HUES6 (cell line): Measurements from ENCODE around the gene EZH2.

Experiments
- H3K27ac ChIP-seq: 2 replicates; pipeline ENCODE4 v1.7.0; 2013; ENCODE audit warnings: low read depth, mild to moderate bottlenecking, low read length, inconsistent platforms
- H3K27me3 ChIP-seq: 2 replicates; pipeline ENCODE4 v1.6.1; 2013; ENCODE audit warnings: low read length; ENCODE audit not compliant: control insufficient read depth, insufficient read depth
- H3K36me3 ChIP-seq: 2 replicates; pipeline ENCODE4 v1.6.1; 2013; ENCODE audit warnings: low read length; ENCODE audit not compliant: control insufficient read depth, insufficient read depth
- H3K4me1 ChIP-seq: 2 replicates; pipeline ENCODE4 v1.6.1; 2013; ENCODE audit warnings: low read length; ENCODE audit not compliant: control insufficient read depth, insufficient read depth
- H3K4me3 ChIP-seq: 2 replicates; pipeline ENCODE4 v1.5.1; 2013; ENCODE audit warnings: low read depth, low read length
- H3K9ac ChIP-seq: one replicate; pipeline ENCODE4 v1.6.1; 2013; ENCODE audit warnings: mild to moderate bottlenecking, low read length
- H3K9me3 ChIP-seq: 2 replicates; pipeline ENCODE4 v1.6.1; 2013; ENCODE audit warnings: low read depth, low read length; ENCODE audit not compliant: control insufficient read depth, insufficient read depth

EZH2 gene

DNA sequence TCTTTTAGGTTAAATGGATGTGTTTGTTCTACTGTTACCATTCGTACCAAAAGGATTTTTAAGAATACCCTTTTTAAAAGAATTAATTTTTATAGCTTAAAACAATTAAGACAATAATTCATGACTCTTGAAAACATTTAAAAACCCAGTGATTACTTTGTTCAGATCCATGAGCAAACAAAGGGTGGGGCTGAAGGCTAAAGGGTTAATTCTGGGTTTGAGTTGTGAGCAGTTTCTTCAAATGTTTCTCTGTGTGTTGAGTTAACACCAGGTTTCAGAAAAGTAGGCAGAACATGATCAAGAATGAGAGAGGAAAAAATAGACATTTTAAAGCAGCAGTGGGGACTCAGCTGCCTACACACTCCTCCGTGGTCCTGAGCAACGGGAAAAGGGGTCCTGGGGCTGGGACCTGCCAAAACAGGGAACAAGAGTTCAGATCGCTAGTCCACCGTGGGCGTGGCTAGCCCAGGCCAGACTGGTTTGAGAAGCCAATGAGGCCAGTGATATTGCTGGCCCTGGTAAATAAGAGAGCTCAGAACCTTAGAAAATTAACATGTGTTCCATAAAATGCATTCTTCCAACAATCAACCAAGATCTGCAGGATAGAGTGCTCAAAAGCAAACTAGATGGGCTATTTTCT is 14.9 kb upstream of the EZH2 start:
- Histone ChIP-seq H3K4me1 (no peaks in the 10 kb centered on the region), H3K9ac (no peak overlapping the region), H3K9me3 (no peaks in the 10 kb centered on the region), H3K36me3 (no peaks in the 10 kb centered on the region), H3K4me3 (no peak overlapping the region), H3K27ac (no peak overlapping the region), H3K27me3 (no peaks in the 10 kb centered on the region)

DNA sequence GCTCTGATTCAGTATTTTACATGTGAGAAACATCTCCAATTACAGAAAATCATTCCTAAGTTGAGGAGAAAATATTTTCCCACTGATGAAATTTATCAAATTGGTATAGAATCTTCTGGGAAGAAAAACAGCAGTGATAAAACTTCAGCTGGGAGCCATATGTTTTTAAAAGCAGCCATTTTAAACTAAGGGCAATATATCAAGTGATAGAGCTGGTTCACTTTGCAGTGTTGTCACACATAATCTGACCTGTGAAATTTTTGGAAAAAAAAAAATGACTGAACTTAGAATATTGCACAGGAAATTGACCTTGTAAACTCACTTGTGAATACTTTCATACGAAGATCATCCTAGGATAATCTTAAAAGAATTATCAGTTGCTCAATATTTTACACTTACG is 10.5 kb upstream of the EZH2 start:
- H3K27ac ChIP-seq = no peak overlapping the region
- H3K4me3 ChIP-seq = no peak overlapping the region
- H3K27me3 ChIP-seq = no peaks in the 10 kb centered on the region
- H3K36me3 ChIP-seq = no peaks in the 10 kb centered on the region
- H3K9ac ChIP-seq = no peak overlapping the region
- H3K9me3 ChIP-seq = no peaks in the 10 kb centered on the region
- no peaks in the 10 kb centered on the region for H3K4me1 ChIP-seq

DNA sequence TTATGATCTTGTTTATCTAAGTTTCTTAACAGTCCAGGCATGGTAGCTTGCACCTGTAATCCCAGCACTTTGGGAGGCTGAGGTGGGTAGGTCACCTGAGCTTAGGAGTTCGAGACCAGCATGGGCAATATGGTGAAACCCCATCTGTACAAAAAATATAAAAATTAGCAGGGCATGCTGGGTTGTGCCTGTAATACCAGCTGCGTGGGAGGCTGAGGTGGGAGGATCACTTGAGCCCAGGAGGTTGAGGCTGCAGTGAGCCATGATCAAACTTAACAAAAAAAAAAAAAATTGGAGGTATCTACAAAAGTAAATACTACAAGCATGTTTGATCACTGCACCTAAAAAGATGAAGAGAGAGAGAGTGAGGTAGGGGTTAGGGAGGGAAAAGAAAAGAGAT is 9.0 kb upstream of the EZH2 start:
- no peak overlapping the region for H3K27ac ChIP-seq
- no peaks in the 10 kb centered on the region for H3K27me3 ChIP-seq
- H3K36me3 ChIP-seq = no peaks in the 10 kb centered on the region
- no peaks in the 10 kb centered on the region for H3K4me1 ChIP-seq
- H3K9ac ChIP-seq = no peak overlapping the region
- H3K4me3 ChIP-seq = no peak overlapping the region
- H3K9me3 ChIP-seq = no peaks in the 10 kb centered on the region

DNA sequence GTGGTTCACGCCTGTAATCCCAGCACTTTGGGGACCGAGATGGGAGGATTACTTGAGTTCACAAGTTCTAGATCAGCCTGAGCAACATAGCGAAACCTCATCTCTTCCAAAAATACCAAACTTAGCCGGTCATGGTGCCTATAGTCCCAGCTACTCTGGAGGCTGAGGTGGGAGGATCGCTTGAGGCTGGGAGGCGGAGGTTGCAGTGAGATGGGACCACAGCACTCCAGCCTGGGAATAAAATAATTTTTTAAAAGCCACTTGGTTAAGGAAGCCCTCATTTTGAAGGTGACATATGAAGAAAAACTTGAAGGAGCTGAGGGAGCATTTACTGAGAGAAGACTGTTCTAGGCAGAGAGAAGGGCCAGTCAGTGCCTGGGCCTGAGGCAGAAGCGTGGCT is 4.2 kb upstream of the EZH2 start:
- no peaks in the 10 kb centered on the region for H3K4me1 ChIP-seq
- H3K9ac ChIP-seq = no peak overlapping the region
- no peaks in the 10 kb centered on the region for H3K9me3 ChIP-seq
- H3K4me3 ChIP-seq = no peak overlapping the region
- H3K27ac ChIP-seq = no peak overlapping the region
- no peaks in the 10 kb centered on the region for H3K27me3 ChIP-seq
- H3K36me3 ChIP-seq = no peaks in the 10 kb centered on the region

DNA sequence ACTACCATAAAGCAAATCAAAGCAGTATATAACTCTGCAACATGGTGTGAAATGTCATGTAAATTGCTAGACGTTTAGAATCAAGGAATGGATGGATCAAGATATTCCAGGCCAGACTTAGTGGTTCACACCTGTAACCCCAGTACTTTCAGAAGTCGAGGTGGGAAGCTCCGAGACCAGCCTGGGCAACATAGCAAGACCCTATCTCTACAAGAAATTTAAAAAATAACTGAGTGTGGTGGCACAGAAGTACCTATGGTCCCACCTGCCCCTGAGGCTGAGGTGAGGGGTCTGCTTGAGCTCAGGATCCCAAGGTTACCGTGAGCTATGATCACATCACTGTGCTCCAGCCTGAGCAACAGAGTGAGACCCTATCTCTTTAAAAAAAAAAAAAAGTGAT is 2.8 kb upstream of the EZH2 start:
- Histone ChIP-seq H3K4me1 (0 out of 2 replicates have a peak, but pooled peaks cover 4% of the 10 kb centered on the region), H3K9ac (no peak overlapping the region), H3K36me3 (no peaks in the 10 kb centered on the region), H3K27ac (no peak overlapping the region), H3K9me3 (no peaks in the 10 kb centered on the region), H3K27me3 (no peaks in the 10 kb centered on the region), H3K4me3 (no peak overlapping the region)

DNA sequence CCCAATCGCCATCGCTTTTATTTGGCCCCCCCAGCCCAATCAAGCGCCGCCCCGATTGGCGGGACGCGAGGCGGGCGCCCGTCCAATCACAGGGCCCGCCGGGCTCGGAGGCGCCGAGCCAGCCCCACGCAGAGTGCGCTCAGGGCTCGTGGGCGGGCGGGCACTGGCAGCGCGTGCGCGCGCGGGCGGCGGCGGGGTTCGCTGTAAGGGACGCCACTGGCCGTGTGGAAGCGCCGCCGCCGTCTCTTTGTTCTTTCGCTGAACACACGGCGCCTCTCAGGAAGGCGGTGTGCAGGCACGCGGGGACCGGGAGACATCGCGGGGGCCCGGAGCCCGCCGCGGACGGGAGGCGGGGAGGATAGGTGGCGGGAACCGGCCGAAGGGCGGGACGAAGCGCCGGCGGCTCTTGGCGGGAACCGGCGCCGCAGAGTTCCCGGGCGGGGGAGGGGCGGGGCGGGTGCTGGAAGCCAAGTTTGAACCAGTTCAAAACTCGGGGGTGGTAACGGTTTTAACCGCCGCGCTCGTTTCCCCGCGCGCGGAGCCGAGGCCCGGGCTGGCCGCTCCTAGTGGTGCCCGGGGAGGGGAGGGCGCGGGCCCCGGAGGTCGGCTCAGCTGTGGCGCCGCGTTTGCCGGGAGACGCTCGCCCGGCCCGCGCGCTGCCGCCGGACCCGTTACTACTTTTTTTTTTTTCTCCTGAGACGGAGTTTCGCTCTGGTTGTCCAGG is 370 bp upstream of the EZH2 start:
- Histone ChIP-seq H3K9ac (peak overlapping the region; percentile 99), H3K4me3 (peak overlapping the region; percentile 77), H3K4me1 (0 out of 2 replicates have a peak, but pooled peaks cover 4% of the 10 kb centered on the region), H3K9me3 (no peaks in the 10 kb centered on the region), H3K36me3 (no peaks in the 10 kb centered on the region), H3K27me3 (no peaks in the 10 kb centered on the region), H3K27ac (peak overlapping the region; percentile 98)

DNA sequence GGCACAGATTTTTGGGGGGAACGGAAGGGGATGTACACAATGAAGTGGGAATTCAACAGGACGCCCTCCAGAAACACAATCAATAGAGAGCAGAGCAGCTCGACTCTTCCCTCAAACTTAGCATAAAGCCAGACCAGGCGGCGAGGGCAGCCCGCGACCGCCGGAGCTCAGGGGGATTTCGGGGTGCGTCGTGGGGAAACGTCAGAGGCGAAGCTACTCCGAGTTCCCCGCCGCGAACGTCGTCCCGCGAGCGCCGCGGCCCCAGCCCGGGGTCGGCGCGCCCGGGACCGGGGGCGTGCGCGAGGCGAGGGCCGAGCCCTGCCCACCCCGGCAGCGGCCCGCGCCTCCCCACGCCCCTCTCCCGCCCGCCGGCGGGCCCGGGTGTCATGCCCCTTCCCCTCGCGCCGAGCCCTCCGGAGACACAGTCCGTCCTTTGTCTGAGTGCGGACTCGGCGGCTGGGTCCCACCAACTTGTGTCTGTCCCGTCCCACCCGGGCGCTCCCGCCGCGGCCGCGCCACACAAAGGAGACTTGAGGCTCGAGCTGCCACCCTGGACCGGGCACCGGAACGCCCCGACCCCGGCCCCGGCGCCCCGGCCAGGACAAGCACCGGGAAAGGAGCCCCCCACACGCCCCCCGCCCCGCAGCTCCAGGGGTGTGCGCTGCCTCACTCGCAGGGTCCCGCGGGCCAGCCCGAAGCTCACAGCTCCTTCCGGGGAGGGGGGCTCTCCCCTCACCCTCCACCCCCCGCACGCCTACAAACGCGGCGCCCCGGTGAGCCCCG is 634 bp downstream of the EZH2 start:
- no peaks in the 10 kb centered on the region for H3K36me3 ChIP-seq
- 0 out of 2 replicates have a peak, but pooled peaks cover 4% of the 10 kb centered on the region for H3K4me1 ChIP-seq
- H3K27me3 ChIP-seq = no peaks in the 10 kb centered on the region
- H3K27ac ChIP-seq = no peak overlapping the region; the same call in 1 of the 2 replicates
- H3K4me3 ChIP-seq = peak overlapping the region; percentile 77
- H3K9me3 ChIP-seq = no peaks in the 10 kb centered on the region
- H3K9ac ChIP-seq = peak overlapping the region; percentile 99

DNA sequence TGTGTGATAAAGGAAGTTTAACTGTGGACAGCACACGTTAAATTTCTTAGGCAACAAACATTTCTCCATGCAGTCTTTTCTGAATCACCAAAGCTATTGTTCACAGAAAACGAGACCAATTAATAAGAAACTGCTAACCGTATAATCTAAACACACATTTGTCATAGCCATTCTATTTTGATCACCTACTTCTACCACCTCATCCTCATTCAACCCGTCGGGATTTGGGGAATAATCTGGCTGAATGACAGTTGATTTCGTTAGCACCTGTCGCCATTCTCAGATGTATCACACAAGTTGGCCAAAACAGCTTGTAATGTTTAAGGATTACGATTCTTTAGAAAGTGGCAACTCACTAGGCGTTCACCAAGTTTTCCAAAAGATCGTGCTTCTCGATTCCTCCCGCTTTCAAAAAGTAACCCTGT is 1.2 kb downstream of the EZH2 start:
- H3K36me3 ChIP-seq = no peaks in the 10 kb centered on the region
- H3K4me3 ChIP-seq = peak overlapping the region; percentile 77
- H3K27ac ChIP-seq = no peak overlapping the region
- H3K27me3 ChIP-seq = no peaks in the 10 kb centered on the region
- H3K9ac ChIP-seq = peak overlapping the region; percentile 99
- 0 out of 2 replicates have a peak, but pooled peaks cover 4% of the 10 kb centered on the region for H3K4me1 ChIP-seq
- H3K9me3 ChIP-seq = no peaks in the 10 kb centered on the region

DNA sequence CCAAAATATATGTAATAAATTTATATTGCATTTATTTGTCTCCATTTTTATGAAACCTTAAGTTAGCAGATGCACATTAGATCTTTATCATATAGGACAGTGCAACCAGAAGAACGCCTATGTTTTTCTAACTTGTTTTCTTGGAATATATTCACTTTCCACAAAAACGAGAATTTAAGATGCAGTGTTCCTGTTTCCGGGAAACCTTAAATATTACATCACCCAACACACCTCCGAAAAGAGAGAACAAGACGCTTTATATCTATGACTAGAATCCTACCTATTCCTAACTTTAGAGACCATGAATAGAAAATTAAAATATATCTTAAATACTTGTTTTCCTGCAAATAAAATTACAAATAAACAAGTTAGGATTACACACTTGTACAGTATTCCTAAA is 1.9 kb downstream of the EZH2 start:
- no peak overlapping the region for H3K27ac ChIP-seq
- no peaks in the 10 kb centered on the region for H3K27me3 ChIP-seq
- no peak overlapping the region for H3K9ac ChIP-seq
- peak overlapping the region; percentile 77 for H3K4me3 ChIP-seq
- H3K4me1 ChIP-seq = 0 out of 2 replicates have a peak, but pooled peaks cover 4% of the 10 kb centered on the region
- no peaks in the 10 kb centered on the region for H3K9me3 ChIP-seq
- H3K36me3 ChIP-seq = no peaks in the 10 kb centered on the region

DNA sequence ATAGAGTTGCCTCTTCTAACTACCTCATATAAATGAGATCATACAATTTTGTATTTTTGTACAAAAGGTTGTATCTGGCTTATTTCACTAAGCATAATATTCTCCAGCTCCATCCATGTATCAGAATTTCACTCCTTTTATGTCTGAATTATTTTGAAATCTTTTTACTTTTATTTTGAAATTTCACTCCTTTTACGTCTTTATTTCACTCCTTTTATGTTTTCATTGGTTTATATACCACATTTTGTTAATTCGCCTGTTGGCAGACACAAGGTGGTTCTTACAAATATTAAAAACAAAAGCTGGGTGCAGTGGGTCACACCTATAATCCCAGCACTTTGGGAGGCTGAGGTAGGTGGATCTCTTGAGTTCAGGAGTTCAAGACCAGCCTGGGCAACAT is 5.8 kb downstream of the EZH2 start:
- H3K4me1 ChIP-seq = 0 out of 2 replicates have a peak, but pooled peaks cover 4% of the 10 kb centered on the region

DNA sequence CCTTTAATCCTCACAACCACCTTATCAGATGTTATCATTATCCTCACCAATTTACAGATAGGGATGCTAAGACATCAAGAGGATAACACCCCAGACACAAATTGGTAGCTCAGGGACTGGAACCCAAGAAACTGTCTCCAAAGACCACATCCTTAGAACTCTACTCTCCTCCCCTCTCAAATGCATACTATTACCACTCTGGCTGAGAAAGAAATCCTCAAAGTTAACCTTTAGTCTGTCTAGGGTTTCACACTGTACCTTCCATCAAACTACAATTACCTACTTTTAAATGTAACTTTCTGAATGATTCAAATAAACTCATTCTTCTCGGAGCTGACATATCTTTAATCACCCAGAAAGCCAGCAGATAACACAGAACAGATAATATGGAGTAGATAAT is 6.6 kb downstream of the EZH2 start:
- Histone ChIP-seq H3K36me3 (no peaks in the 10 kb centered on the region), H3K4me1 (0 out of 2 replicates have a peak, but pooled peaks cover under 1% of the 10 kb centered on the region), H3K27ac (no peak overlapping the region), H3K27me3 (no peaks in the 10 kb centered on the region), H3K9ac (no peak overlapping the region), H3K9me3 (no peaks in the 10 kb centered on the region), H3K4me3 (no peak overlapping the region)

More for the DNA sequence above, 5.8 kb downstream of the EZH2 start:
- Histone ChIP-seq H3K27ac (no peak overlapping the region), H3K9ac (no peak overlapping the region), H3K9me3 (no peaks in the 10 kb centered on the region), H3K27me3 (no peaks in the 10 kb centered on the region), H3K4me3 (no peak overlapping the region), H3K36me3 (no peaks in the 10 kb centered on the region)
